HT1080 (cell line): ENCODE data around the gene ZBTB40. TPM values are rescaled to one million over a fixed set of nuclear protein-coding genes. Genes with fewer than 3 reads are reported as not detected.

Experiments used
- DNase-seq: peaks from one replicate; pipeline ENCODE4 v3.0.0-alpha.2; 2015; ENCODE audit warnings: low read depth
- polyA plus RNA-seq, 2 experiments: library from polyadenylated mRNA; depleted of rRNA; stranded (reverse); fragments of >200 nt; gene quantifications; 2 replicates each; pipeline ENCODE4 v1.2.3, GENCODE V29; 2015
- total RNA-seq: library from RNA; depleted of rRNA; stranded (reverse); fragments of >200 nt; shearing (Covaris generic); gene quantifications from 2 replicates; pipeline ENCODE4 v1.2.3, GENCODE V29; 2014; rRNA removed

ZBTB40 gene
- total RNA-seq = 12.7 and 13.0 TPM in 2 replicates
- polyA plus RNA-seq (2015; cell fraction: cytosol; rRNA removed) = 4.8 and 5.7 TPM in 2 replicates
- 32.2 and 34.1 TPM in 2 replicates for polyA plus RNA-seq (2015; cell fraction: nucleus; rRNA removed)

- DNase-seq = peak; percentile 95
Observed at GRCh38 chr1:22451702-22452480, at the start of gene ZBTB40. Gene ZBTB40, plus strand, starts transcription at chr1:22451851. Its CDS starts 38,098 bp downstream, at chr1:22489949.

- DNase-seq = no peak
Observed at GRCh38 chr1:22402356-22403053, 49.1 kb upstream of the ZBTB40 start.

GRCh38 chr1:22404486-22404885, 47.2 kb upstream of the ZBTB40 start:
- DNase-seq = no peak

GRCh38 chr1:22406722-22407495, 44.7 kb upstream of the ZBTB40 start:
- DNase-seq = no peak

- DNase-seq = no peak
Observed at GRCh38 chr1:22408230-22408629, 43.4 kb upstream of the ZBTB40 start.

- no peak for DNase-seq
Observed at GRCh38 chr1:22410401-22410800, 41.2 kb upstream of the ZBTB40 start.

GRCh38 chr1:22410928-22411495, 40.6 kb upstream of the ZBTB40 start:
- no peak for DNase-seq

- DNase-seq = no peak
Observed at GRCh38 chr1:22411589-22411988, 40.1 kb upstream of the ZBTB40 start.

GRCh38 chr1:22412932-22413727, 38.5 kb upstream of the ZBTB40 start:
- no peak for DNase-seq

GRCh38 chr1:22413799-22414198, 37.9 kb upstream of the ZBTB40 start:
- no peak for DNase-seq

- DNase-seq = no peak
Observed at GRCh38 chr1:22414244-22414751, 37.4 kb upstream of the ZBTB40 start.

GRCh38 chr1:22415489-22415888, 36.2 kb upstream of the ZBTB40 start:
- no peak for DNase-seq

GRCh38 chr1:22416555-22417454, 34.8 kb upstream of the ZBTB40 start:
- peak; percentile 65 for DNase-seq

GRCh38 chr1:22417466-22417865, 34.2 kb upstream of the ZBTB40 start:
- no peak for DNase-seq

- DNase-seq = no peak
Observed at GRCh38 chr1:22418312-22418711, 33.3 kb upstream of the ZBTB40 start.

GRCh38 chr1:22418933-22419382, 32.7 kb upstream of the ZBTB40 start:
- DNase-seq = peak; percentile 23

GRCh38 chr1:22420455-22421053, 31.1 kb upstream of the ZBTB40 start:
- DNase-seq = peak; percentile 74

- no peak for DNase-seq
Observed at GRCh38 chr1:22426781-22427180, 24.9 kb upstream of the ZBTB40 start.

GRCh38 chr1:22428672-22429071, 23.0 kb upstream of the ZBTB40 start:
- DNase-seq = peak; percentile 71
